ENCODE measurements around the gene DCDC2.

DNA sequence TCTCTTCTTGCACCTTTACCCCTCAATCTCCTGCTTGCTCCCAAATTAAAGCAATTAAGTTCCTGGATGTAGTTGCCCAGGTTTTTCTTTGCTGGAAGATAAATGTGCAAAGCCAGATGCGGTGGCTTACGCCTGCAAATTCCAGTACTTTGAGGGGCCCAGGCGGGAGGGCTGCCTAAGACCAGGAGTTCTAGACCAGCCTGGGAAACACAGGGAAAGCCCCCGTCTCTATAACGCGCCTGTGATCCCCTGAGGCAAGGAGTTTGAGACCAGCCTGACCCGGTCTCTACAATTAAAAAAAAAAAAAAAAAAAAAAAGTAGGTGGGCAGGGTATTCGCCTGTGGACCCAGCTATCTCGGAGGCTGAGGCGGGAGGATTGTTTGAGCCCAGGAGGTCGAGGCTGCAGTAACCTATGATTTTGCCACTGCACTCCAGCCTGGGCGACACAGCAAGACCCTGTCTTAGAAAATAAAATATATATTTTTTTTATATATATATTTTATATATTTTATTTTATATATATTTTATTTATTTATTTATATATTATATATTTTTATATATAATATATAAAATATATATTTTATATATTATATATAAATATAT, 461 bp upstream of the DCDC2 start:
- TF ChIP-seq, protein P1, sequence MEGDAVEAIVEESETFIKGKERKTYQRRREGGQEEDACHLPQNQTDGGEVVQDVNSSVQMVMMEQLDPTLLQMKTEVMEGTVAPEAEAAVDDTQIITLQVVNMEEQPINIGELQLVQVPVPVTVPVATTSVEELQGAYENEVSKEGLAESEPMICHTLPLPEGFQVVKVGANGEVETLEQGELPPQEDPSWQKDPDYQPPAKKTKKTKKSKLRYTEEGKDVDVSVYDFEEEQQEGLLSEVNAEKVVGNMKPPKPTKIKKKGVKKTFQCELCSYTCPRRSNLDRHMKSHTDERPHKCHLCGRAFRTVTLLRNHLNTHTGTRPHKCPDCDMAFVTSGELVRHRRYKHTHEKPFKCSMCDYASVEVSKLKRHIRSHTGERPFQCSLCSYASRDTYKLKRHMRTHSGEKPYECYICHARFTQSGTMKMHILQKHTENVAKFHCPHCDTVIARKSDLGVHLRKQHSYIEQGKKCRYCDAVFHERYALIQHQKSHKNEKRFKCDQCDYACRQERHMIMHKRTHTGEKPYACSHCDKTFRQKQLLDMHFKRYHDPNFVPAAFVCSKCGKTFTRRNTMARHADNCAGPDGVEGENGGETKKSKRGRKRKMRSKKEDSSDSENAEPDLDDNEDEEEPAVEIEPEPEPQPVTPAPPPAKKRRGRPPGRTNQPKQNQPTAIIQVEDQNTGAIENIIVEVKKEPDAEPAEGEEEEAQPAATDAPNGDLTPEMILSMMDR (conservative IDR thresholded peaks at IDR 0.05) = no peak
- TF ChIP-seq EZH2 (IDR thresholded peaks at IDR 0.05; ENCODE audit: low read depth) = no peak
